GM19324 (cell line): ENCODE data around the gene IRX3.

Experiments used
- ATAC-seq: cut with Tn5 transposase; IDR thresholded peaks from one replicate; pipeline ENCODE4 v1.9.1; 2021; ENCODE audit warnings: mild to moderate bottlenecking, moderate library complexity; ENCODE audit not compliant: unreplicated experiment, low FRiP score

The IRX3 gene

DNA sequence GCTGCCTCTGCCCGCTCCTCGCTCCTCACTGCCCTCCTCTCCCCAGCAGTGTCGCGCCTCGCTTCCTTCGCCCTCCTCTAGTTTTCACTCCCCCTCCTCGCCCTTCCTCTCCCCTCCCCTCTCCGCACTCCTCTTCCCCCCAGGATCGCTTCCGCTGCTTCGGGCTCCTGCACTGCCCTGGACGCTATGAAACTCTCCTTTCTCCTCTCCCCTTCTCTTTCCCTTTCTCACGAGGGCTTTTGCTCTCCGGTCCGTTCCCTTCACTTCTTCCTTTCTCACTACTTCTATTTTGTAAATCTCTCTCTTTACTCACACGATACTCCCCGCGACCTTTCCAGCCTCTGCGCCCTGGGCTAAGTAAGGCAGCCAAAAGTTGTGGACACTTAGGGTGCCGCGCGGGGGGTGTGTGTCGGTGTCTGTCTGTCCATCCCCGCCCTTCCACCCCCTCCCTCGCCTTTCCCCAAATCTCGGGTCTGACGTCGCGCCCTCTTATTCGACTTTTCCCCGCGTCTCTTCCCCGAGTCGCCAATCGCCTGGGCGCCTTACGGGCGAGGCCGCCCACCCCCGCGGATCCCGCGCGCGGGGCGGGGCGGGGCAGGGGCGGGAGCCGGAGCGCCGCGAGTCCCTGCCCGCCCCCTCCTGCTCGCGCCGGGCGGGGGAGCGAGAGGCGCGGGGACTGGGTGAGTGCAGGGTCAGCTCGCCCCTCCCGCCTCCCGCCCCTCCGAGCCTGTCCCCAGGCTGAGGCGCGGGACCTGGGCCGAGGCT lies at the start of gene IRX3:
Gene IRX3, minus strand, starts transcription at position 422 of the 765 bp plus-strand sequence. CDS start 737 bp downstream, outside the sequence.
- ATAC-seq, result no peak

DNA sequence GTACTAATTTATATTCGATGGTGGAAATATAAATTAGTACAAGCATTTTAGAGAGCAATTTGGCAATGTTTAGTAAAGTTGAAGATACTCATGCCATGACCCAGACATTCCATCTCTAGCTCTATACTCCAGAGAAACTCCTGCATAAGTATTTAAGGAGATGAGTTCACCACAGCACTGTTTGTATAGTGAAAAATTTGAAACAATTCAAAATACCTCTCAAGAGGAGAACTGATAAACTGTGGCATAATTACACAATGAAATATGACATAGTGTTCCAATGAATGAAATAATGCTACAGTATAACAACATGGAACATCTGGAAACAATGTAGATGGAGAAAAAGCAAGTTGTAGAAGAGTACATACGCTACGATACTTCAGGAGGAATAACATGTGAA lies 48.6 kb upstream of the IRX3 start:
- no peak for ATAC-seq

DNA sequence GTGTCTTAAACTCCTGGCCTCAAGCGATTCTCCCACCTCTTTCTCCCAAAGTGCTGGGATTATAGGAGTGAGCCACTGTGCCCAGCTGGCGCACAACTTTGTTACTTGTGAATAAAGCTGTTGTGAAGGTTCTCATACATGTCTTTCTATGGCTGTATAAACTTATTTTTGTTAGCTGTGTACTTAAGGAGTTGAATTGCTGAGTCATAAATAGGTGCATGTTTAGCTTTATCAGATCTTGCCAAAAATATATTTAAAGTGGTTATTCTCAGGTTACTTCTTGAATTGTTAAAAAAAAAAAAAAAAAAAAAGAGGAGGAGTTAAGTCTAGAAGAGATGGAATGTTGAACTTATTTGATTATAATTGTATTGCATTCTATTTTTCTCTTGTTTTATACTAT lies 47.6 kb upstream of the IRX3 start:
- no peak for ATAC-seq

DNA sequence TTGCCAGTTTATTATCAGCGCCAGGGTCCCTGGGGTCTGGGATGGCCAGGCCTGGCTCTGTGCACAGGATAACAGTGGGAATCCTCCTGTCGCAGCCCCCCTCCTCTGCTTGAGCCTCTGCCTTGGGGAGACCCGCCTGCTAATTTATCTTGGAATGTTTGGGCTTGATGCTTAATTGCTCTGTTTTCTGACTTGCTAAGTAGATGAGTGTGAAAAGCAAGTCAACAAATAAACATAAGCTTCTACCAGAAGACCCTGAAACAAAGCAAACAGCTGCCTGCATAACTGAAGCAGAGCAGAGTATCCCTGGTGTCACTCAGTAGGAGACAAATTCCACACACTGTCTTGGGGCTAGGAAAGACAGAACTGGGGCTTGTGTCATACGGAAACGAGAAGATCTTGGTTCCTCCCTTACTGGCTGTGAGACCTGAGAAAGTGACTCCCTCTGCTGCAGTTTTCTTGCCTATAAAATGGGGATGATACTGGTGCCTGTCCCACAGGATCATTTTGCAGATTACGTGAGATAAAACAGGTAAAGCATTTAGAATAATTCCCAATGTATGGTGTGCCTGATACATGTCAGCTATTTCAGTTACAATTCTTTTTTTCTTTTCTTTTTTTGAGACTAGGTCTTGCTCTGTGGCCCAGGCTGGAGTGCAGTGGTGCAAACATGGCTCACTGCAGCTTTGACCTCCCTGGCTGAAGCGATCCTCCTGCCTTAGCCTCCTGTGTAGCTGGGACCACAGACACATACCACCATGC lies 44.8 kb upstream of the IRX3 start:
- no peak for ATAC-seq

DNA sequence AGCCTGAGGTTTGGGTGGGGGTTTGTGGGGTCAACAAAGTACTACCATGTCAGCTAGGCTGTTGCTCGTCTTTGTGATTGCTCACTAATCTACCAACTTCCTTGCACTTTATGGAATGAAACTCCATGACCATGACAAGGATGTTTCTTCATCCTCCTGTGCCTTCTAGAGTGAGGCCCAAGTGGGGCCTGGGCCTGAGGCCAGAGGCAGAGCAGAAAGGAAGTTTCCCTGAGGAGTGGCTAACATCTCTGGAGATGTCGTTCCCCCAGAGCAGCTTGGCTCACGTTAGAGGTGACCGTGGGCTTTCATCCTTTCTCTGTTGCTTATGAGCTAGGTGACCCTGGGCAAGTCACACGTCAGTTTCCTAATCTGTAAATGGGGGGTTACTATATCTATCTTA lies 41.0 kb upstream of the IRX3 start:
- no peak for ATAC-seq

DNA sequence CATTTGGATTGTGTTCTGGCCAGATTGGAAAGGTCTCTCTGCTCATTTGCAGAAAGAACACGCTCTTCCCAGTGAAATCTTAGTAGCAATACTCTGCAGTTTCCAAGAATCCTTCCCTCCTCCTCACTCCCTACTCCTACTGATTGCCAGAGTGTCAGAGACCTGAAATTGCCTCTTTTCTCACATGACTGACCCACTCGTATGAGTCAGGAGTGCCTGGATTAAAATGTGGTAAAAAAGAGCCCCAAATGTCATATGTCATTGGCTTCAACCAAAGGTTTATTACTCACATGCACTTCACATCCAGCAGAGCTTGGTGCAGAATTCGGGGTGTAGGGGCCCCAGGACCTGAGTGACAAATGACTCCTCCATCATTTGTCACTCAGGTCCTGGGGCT lies 39.7 kb upstream of the IRX3 start:
- no peak for ATAC-seq

DNA sequence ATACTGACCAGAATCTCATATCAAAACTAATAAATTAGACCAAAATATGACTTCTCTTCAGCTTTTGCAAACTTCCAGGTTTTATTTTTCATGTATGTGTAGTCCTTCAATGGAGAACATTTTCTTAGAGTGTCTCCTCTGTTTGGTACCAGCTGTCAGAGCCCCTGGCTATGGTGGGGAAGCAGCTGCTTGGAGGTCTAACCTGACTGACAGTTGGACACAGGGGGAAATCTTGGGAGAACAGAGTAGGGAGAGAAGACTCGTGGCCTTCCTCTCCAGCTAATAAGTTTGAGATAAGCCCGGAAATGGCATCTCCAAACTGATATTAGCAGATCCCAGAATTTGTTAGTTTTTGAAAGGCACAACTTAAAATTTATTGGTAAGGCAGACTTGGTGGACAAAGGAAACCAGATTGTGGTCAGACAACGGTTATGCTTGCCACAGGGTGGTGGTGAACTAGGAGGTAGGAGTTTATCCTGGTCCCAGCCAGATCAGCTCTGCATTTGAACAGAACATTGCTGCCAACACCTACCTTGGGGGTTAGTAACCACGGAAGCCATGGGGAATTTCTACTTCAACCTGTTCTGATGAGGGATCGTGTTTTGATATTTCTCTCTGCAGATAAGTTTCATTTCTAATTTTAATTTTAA lies 39.2 kb upstream of the IRX3 start:
- no peak for ATAC-seq

DNA sequence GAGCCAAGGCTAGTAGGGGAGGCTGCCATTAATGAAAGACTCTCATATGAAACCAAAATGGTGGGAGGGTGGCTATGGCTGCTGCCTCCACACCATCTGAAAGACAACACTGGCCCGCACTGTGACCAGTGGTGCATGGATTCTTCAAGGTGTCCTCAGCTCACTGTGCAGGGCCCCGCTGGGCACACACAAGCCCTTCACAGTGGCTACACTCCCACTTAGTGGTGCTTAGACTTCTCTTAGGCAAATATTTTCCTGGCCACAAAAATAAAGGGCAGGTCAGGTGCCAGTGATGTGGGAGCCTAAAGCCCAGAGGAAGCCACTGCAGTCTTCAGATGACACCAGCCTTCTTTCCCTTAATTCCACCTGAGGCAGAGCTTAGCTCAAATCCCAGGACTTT lies 38.1 kb upstream of the IRX3 start:
- ATAC-seq, result no peak

DNA sequence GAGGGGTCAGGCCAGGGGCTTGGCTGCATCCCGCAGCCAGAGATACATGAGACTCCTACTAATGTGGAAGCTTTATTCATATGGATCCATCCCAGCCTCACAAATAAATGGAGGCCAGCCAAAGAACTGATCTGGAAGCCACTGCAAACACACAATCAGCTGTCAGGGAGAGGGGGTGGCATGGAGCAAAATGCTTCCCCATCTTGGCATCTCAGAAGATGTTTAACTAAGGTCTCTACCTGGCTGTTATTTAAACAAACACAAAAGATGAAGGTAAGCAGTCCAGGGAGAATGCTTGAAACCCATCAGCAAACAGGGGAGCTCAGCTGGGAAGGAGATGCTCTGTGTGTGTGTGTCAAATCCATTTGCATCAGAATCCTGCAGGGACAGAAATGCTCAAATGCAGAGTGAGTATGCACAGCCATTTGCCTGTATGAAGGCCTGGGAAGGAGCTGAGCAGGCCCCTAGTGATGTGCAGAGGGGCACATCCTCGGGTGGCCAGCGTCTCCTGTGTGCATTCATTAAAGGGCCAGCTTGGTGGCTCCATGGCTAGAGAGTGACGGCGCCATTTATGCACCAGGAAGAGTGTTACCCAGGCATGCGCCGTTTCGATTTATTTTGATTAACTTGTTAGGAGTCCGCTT lies 34.2 kb upstream of the IRX3 start:
- ATAC-seq, result no peak

DNA sequence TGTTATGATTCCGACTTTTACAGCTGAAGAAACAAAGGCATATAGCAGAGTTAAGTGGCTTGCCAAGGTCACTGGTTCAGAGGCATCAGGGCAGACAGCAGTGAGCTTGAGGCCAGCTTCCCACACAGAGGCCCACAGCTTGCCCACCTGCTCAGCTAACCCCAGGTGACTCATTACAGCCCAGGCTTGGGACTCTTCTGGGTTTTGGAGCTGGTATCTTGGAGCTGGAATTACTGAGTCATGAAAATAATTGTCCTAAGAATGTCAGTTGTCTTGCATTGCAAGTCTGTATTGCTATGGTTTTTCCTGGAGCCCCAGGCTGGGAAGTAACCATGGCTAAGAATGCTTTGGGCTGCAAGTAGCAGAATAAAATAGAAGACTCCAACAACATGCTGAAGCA lies 32.4 kb upstream of the IRX3 start:
- no peak for ATAC-seq

DNA sequence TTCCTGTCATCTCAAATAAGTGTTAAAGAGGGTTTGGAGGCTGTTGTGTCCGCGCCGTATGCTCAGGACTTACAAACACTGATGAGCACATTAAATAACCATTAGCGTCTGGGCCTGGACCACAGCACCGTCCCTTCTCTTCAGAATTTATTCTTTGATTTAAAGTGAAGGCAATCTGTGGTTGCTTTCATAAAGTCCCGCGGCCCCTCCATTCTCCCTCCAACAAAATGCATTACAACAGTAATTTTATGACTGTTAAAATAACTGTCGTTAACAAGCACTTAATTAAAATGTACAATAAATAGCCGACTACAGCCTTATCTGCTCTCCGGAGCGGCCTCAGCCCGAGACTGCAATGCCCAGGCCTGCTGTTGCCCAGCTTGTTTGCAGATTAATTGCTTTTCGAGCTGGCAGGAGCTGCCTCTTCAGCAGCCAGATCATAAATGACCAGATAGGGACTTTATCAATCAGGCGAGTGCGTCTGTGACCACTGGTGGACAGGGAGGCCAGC lies 30.6 kb upstream of the IRX3 start:
- ATAC-seq, result no peak

DNA sequence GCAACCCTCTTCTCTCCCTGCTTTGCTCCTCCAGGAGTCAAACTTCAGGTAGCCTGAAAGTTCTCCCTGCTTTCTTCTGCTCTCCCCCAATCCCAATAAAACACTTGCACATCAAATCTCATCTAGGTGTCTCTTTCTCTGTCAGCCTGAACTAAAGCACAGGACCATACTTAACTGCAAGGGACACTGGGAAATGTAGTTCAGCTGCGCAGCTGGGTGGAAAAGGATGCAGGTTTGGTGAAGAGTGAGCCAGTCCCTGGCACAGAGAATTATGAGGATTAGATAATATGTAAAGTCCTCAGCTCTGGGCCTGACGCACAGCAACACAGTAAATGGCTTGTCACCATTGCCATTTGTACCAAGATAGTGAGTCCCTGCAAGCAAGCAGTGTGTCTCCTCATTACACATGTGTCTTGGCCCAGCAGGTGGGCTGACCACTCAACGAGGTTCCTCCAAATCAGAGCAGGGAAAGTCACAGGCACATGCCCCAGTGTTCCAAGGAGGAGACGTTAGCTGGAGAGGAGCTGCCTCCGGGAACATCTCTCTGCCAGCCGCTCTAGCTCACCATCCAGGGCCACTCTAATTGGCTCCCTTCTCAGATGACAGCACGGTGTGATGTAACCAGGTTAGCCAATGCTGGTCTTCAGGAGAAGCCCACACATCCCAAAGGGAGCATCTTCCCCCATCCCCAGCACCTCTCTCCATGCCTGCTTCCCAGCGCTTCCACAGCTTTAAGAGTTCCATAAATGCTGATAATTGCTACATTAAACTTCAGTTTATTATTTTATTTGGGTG lies 29.7 kb upstream of the IRX3 start:
- no peak for ATAC-seq

DNA sequence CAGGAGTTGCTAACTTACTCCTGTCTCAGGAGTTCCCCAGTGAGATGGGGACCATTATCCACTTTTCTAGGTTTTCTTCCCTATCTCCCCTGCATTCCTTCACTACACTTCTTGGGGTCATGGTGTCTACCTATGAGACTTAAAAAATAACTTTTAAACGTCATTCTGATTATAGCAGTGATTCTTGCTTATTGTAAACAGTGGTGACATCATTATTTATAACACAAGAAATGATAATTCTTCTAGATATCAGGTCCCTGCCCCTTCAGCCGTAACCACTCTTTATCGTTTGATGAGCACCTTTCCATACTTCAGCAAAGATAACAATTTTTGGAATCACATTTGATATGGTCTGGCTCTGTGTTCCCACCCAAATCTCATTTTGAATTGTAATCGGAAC lies 27.2 kb upstream of the IRX3 start:
- ATAC-seq, result no peak

DNA sequence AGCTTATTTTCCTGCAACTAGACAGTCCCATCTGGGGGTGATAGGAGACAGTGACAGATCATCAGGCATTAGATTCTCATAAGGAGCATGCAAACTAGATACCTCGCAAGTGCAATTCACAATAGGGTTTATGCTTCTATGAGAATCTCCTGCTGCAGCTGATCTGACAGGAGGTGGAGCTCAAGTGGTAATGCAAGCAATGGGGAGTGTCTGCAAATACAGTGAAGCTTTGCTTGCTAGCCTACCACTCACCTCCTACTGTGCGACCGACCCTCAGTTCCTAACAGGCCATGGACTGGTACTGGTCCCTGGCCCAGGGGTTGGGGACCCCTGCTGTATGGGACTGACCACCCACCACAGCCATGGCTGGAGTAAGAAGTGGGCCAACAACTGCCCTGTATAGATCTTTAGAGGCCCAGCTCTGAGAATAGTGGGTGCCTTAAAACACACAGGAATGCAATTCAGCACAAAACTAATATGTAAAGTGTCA lies 26.0 kb upstream of the IRX3 start:
- no peak for ATAC-seq

DNA sequence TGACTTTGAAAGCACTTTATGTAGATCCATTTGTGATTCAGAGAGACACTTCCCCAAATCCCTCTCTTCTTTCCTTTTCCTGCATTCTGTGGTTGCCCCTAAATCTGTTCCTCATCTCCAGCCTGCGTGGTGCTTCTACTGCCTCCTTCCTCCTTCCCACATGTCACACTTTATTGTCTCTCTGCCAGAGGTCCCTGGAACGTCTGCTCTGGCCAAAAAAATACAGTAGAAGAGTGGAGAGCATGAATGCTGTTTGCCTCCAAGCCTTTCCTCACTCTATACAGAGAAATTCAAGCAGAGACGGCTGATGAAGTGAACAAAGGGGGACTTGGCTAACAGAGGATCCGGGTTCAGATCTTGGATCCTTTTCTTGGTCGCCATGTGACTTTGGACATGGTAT lies 22.8 kb upstream of the IRX3 start:
- ATAC-seq, result no peak

DNA sequence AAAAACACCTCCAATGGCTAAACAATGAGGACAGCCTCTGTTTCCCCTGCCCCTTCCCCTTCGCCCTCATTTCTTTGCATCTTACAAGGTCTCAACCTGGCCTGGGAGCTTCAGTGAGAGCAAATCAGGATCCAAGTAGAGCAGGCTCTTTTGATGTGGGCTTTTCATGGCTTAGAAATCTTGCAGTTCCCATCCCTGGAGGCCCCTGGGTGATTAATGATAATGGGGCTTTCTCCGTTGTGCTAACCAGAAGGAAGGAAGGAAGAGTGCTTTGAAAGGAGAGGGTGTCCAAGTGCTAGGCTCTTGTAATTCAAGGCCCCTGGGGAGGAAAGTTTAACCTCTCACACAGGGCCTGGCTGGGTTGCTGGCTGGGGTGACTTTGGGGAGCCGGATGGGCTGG lies 18.5 kb upstream of the IRX3 start:
- ATAC-seq, result no peak

DNA sequence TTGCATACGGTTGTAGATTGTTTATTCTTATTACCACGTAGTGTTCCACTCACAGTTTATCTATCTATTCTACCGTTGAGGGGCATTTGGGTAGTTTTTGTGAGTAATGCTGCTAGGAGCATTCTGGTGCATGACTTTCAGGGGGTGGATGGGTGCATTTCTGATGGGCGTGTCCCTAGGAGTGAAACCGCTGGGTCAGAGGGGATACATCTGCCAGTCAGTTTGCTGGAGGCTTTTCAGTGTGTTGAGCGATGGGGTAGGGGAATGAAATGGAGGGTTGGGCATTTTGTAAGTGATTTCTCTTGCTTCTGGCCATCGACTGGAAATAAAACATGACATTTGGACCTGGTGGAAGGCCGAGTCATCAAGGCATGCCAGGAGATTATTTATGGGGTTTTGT lies 17.0 kb upstream of the IRX3 start:
- no peak for ATAC-seq

DNA sequence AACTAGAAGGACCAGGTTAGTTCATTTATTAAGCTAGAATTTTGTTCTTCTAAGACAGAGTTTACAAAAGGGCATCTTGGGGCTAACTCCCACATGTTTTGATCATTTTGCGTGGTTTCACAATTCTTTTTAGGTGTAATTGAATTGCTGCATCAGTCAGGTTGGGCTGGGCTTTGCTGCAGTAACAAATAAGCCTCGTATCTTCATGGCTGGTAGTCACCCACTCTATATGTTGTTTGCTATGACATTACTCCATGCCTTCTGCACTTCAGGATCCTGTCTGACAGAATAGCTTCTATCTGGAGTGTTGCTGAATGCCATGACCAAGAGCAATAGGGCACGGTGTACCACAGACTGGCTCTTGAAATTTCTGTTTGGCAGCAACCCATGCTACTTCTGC lies 10.6 kb upstream of the IRX3 start:
- ATAC-seq, result no peak

DNA sequence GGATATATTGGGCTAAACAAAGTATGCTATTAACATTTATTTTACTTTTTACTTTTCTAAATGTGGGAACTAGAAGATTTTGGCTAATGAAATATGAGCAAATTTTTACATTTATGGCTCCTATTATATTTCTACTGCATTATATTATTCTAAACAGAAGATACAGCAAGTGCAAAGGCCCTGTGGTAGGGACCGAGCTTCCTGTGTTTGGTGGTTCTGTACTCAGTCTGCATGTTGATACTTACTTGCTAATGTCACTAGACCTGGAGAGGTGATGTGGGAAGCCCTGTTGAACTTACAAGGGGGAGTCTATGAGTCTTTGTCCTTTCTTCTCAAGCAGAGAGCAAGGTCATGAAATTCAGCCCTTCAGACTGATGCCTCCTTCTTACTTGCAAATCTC lies 10.0 kb upstream of the IRX3 start:
- ATAC-seq, result no peak
